GM19043 (cell line): Measurements from ENCODE around the gene HNRNPA3.
"Not testable (repeated sequence)": the region's sequence is repeated elsewhere in the genome, so short reads cannot be mapped to it uniquely, and the experiment has no call there.

ENCODE experiments used
- ATAC-seq: cut with Tn5 transposase; IDR thresholded peaks from one replicate; pipeline ENCODE4 v1.9.1; 2021; ENCODE audit warnings: low read depth; ENCODE audit not compliant: unreplicated experiment

The HNRNPA3 gene

GRCh38 chr2:177212106-177212890, at the start of gene HNRNPA3:
TSS of gene HNRNPA3 (plus strand) at chr2:177212794. CDS start at chr2:177212800, 6 bp downstream.
- ATAC-seq: peak; percentile 92

DNA sequence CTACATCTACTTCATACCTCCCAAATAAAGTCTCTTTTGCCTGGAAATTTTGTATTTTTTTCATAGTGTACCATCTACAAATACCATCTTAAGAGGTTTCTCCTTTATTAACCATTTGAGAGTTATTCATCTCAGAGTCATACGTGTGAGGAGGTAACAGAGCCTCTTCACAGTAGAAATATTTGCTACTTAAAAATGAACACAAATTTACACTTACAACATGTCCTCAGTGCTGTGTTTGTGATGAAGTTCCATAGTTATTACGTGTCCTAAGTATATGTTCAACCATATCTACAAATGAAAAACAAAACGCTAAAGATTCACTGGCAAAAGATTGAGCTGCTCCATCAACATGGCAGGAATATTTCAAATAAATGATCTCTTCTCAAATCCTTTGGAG, 48.5 kb upstream of the HNRNPA3 start:
- no peak for ATAC-seq

DNA sequence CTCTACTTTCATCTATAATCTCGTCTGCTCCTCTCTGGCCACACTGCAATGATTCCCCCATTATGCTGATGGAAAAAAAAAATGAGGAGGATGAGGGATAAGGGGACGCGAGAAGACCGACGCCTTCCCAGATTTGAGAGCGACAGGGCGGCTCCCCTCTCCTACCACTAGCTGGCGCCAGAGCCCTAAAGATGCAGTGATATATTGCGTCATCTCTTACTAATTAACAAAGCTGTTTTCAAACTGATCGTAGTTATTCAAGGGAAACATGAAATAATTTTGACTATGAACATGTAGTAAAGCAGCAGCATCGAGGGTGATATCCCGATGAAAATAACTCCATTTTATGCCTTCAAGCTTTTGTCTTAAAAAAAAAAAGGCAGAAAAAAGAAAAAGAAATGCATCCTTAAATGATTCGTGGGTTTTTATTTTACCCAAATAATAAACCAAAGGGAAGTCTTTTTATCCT, 48.0 kb upstream of the HNRNPA3 start:
- peak; percentile 53 for ATAC-seq

- no peak for ATAC-seq
These were observed 47.5 kb upstream of the HNRNPA3 start for GRCh38 chr2:177165061-177165583.

DNA sequence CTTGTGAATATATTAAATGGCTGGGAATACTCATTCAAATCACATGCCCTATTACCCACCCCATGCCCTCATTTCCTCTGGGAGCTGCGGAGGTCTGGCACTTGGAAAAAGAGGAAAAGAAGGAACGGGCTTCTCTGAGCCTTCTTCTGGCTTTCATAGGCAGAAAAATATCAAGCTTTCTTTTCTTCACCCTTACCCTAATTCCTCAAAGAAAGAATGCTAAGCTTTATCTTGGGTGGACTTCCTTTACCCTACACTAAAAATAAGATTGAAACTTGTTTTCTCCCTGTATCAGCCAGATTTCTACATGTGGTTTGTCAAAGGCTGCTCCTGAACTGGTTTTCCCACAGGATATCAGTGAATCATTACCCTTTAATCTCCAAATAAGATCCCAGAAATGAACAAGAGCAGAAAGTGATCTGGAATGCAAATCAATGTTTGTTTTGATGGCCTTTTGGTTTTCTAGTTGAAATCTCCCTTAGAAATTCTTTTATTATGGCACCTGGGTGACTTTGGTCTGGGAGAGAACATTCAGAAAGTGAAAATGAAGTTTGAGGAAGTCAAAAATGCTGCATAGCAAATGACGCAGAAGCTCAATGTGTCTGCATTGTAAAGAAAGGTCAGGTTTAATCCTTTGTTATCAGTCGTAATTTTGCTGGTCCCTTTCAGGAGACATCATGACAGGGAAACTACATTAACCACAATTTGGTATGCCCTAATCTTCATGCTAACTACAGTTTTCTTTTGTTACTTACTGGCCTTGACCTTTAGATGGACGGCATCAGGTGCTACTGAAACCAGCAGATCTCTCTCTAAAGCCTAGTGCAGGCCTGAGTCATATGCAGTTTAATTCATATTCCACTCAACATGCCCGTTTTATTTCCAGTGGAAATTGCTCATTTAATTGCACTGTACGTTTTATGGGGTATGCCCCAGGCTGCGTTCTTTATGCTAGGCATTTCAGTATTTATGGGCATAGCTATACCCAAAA, 46.6 kb upstream of the HNRNPA3 start:
- peak; percentile 43 for ATAC-seq

- no peak for ATAC-seq
These were observed 42.6 kb upstream of the HNRNPA3 start for GRCh38 chr2:177169810-177170514.

GRCh38 chr2:177171418-177171865, 41.2 kb upstream of the HNRNPA3 start:
- ATAC-seq: no peak

DNA sequence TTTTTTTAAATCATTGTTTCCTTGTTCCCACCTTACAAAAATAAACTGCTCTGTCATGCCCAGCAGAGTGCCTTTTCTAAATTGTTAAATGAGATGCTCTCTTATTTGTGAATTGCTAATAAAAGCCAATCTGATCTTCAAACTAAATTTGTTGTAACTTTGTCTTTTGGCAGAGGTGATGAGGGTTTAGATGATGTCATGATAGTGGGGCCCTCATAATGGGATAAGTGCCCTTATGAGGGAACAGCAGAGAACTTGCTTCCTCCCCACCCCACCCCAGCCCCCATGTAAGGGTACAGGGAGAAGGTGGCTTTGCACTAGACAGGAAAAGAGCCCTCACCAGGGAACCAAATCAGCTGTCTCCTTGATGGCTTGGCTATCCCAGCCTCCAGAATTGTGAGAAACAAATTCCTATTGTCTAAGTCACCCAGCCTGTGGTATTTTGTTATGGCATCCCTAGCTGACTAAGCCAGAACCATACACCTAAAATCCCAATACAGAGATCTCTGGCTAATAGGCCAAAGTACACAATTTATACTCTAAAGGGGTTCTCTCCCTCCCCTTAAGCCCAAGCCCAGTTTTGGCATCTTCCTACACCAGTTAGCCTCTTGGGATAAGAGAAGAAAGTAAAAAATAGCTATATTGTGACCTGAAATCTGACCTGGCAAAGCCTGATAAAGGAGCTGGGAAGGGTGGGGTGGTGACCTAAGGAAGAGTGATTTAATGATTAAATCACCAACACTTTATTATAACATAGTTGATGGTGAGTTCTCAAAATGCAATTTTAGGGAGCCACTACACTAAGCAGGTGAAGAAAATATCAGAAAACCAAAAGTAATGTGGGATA, 40.3 kb upstream of the HNRNPA3 start:
- no peak for ATAC-seq

DNA sequence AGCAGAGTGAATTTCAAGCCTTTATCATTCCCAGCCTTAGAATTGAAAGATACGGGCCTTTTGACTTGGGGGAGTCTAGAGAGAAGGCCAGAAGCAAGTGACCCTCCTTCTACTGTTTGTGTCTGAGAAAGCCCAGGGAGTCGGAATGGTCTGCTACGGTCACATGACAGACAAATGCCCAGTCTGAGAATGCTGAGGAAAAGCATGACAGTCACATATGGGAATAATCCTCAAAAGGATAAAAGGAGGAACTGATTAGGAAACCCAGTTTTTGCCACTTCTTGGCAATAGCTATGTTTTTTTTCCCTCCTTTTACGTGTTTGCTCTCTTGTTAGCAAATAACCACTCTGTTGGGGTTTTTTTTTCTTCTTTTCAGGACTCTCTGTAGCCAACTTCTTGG, 38.1 kb upstream of the HNRNPA3 start:
- ATAC-seq: no peak

DNA sequence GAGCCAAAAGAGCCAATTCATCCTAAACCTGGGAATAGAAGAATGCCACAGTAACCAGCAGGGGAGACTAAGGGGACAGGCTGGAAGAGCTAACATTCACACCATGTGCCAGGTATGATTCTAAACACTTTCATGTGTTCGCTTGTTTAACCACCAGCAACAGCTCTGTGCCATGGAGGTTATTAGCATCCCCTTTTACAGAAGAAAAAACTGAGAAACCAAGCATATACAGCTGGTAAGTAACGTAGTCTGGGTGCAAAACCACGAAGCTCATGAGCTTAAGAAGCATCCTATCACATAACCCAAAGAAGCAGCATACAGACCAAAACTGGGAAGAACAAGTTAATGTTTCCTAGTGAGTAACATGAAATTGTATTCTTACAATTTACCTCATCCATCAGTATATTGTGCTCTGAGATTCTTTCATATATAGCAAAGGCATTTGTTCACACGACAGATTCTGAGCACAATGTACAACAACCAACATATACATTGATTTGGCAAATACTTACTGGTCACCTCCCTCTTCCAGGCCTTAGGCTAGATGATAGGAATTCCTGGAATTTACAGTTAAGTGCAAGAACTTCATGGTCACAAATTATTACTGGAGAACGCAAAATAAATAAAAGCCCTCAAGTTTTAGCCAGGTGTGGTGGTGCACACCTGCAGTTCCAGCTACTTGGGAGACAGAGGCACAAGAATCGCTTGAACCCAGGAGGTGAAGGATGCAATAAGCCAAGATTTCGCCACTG, 36.5 kb upstream of the HNRNPA3 start:
- ATAC-seq: no peak

DNA sequence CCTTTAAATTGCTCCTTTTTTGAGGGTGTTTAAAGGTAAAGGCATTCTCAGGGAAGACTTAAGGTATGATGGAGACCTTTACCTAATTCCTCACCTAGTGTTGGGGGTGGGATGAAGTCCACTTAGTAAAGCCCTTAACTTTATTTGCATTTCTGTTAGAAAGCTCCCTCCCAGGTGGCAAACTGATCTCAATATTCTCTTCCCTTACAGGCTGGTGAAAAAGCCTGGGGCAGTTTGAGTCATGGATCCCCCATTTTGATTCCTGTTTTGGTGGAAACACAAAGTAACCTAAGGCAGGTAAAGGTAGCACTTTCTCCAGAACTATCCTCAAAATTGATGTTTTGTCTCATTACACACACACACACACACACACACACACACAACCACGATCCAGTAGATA, 33.8 kb upstream of the HNRNPA3 start:
- no peak for ATAC-seq

DNA sequence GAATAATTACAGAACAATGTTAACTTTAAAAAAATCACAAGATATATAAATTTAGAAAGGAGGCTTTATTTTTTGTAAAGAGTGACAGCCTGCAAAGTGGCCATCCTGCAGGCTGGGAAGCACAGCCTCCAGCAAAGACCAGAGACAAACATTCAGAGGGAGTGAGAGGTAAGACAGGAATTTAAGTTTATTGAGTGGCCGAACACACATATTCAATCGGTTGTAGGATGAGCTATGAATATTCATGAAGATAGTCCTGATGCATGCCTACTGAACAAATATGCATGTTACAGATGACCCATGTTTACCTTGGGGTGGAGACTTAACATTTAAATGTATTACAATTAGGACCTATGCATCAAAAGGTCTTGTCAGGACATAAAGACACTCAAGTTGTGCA, 33.4 kb upstream of the HNRNPA3 start:
- ATAC-seq: no peak

GRCh38 chr2:177179671-177180070, 32.9 kb upstream of the HNRNPA3 start:
- not testable (repeated sequence) for ATAC-seq

- ATAC-seq: no peak
These were observed 32.2 kb upstream of the HNRNPA3 start for GRCh38 chr2:177180269-177181000.

- no peak for ATAC-seq
These were observed 28.7 kb upstream of the HNRNPA3 start for GRCh38 chr2:177183860-177184259.

DNA sequence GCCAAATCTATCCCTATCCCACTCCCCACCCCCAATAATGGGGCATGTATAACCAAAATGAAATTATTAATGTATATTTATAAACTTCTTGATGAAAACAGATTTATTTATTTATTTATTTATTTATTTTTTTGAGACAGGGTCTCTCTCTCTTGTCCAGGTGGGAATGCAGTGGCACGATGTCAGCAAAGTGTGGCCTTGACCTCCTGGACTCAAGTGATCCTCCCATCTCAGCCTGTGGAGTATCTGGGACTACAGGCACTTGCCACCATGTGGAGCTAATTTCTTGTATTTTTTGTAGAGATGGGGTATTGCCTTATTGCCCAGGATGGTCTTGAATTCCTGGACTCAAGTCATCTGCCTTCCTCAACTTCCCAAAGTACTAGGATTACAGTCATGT, 28.0 kb upstream of the HNRNPA3 start:
- ATAC-seq: no peak

- ATAC-seq: not testable (repeated sequence)
These were observed 26.6 kb upstream of the HNRNPA3 start for GRCh38 chr2:177186038-177186437.
